IMR-90 (cell line): Measurements from ENCODE around the gene DHRS7C. TPM values are rescaled to one million over a fixed set of nuclear protein-coding genes. Genes with fewer than 3 reads are reported as not detected.

ENCODE experiments used
- ATAC-seq: fragments of 200-7000 bp; cut with Tn5 transposase; 2 replicates; pipeline ENCODE4 v1.9.1; 2020; ENCODE audit warnings: low read depth, mild to moderate bottlenecking, moderate library complexity
- BruUV-seq: library from RNA; stranded (reverse); fragments of 400-500 nt; replicated peaks from 2 replicates; lab custom pipeline; 2021; lab: Mats Ljungman, UMichigan
- CTCF ChIA-PET: fragments of 300-600 bp; formaldehyde crosslinking; extraction: SDS; loops from one replicate; lab custom pipeline; 2021; ENCODE audit warnings: antibody characterized with exemption; lab: Yijun Ruan, JAX
- POLR2A ChIA-PET: fragments of 300-600 bp; sonication (Branson Sonifier 250); formaldehyde crosslinking; loops from one replicate; lab custom pipeline; 2022; ENCODE audit warnings: antibody characterized with exemption; ENCODE audit not compliant: unreplicated experiment; lab: Charles Lee
- DNase-seq: peaks from one replicate; pipeline ENCODE4 v3.0.0; 2013
- H2AFZ ChIP-seq: replicated peaks from 2 replicates; pipeline ENCODE3; 2013; ENCODE audit warnings: low read length, mild to moderate bottlenecking; ENCODE audit not compliant: poor library complexity
- H2AK5ac ChIP-seq: 2 replicates; pipeline ENCODE4 v1.6.1; 2013; ENCODE audit warnings: low read depth, low read length, inconsistent platforms
- H2AK9ac ChIP-seq: replicated peaks from 2 replicates; pipeline ENCODE3; 2013; ENCODE audit warnings: mild to moderate bottlenecking, low read depth, low read length, moderate library complexity; ENCODE audit not compliant: poor library complexity
- H2BK120ac ChIP-seq: 2 replicates; pipeline ENCODE4 v1.6.1; 2013; ENCODE audit warnings: low read depth, low read length, inconsistent platforms
- H2BK15ac ChIP-seq: 3 replicates; pipeline ENCODE4 v1.6.1; 2013; ENCODE audit warnings: low read depth, low read length, inconsistent platforms
- H2BK20ac ChIP-seq: 2 replicates; pipeline ENCODE4 v1.6.1; 2013; ENCODE audit warnings: low read depth, mild to moderate bottlenecking, inconsistent platforms, low read length, moderate library complexity
- H2BK5ac ChIP-seq: 2 replicates; pipeline ENCODE4 v1.6.1; 2013; ENCODE audit warnings: mild to moderate bottlenecking, low read depth, low read length, inconsistent platforms; ENCODE audit not compliant: poor library complexity, severe bottlenecking
- H3K14ac ChIP-seq: replicated peaks from 2 replicates; pipeline ENCODE4 v1.6.1; 2013; ENCODE audit warnings: low read depth, low read length, inconsistent platforms
- H3K18ac ChIP-seq: 2 replicates; pipeline ENCODE4 v1.6.1; 2013; ENCODE audit warnings: low read depth, low read length, control low read depth
- H3K23ac ChIP-seq: 2 replicates; pipeline ENCODE4 v1.6.1; 2013; ENCODE audit warnings: low read depth, low read length, inconsistent platforms
- H3K27ac ChIP-seq: 2 replicates; pipeline ENCODE4 v1.5.1; 2013; ENCODE audit warnings: mild to moderate bottlenecking, control low read depth, low read length; ENCODE audit not compliant: insufficient read depth
- H3K27me3 ChIP-seq: 2 replicates; pipeline ENCODE4 v1.6.1; 2013; ENCODE audit warnings: low read length; ENCODE audit not compliant: control insufficient read depth, insufficient read depth
- H3K36me3 ChIP-seq: 2 replicates; pipeline ENCODE4 v1.6.1; 2013; ENCODE audit warnings: low read length, mixed read lengths; ENCODE audit not compliant: control insufficient read depth, insufficient read depth
- H3K4ac ChIP-seq: 2 replicates; pipeline ENCODE4 v1.6.1; 2013; ENCODE audit warnings: low read depth, low read length, inconsistent platforms
- H3K4me1 ChIP-seq: 2 replicates; pipeline ENCODE4 v1.6.1; 2013; ENCODE audit warnings: low read length, mixed read lengths; ENCODE audit not compliant: control insufficient read depth, insufficient read depth
- H3K4me2 ChIP-seq: 2 replicates; pipeline ENCODE4 v1.6.1; 2013; ENCODE audit warnings: low read depth, mild to moderate bottlenecking, control low read depth, low read length, moderate library complexity
- H3K4me3 ChIP-seq: 2 replicates; pipeline ENCODE4 v1.5.1; 2013; ENCODE audit warnings: low read depth, mild to moderate bottlenecking, control low read depth, low read length, moderate library complexity; ENCODE audit not compliant: insufficient read depth
- H3K56ac ChIP-seq: 2 replicates; pipeline ENCODE4 v1.6.1; 2013; ENCODE audit warnings: low read length, inconsistent platforms; ENCODE audit not compliant: insufficient read depth; ENCODE audit errors: extremely low read depth
- H3K79me1 ChIP-seq, 2 experiments: 2 replicates each; pipeline ENCODE4 v1.6.1; 2013; ENCODE audit warnings: low read length in 2 of 2, inconsistent platforms in 1 of 2, low read depth in 1 of 2
- H3K9ac ChIP-seq: 2 replicates; pipeline ENCODE4 v1.6.1; 2013; ENCODE audit warnings: low read depth, low read length, control low read depth
- H3K9me1 ChIP-seq: 2 replicates; pipeline ENCODE4 v1.6.1; 2013; ENCODE audit warnings: low read length, inconsistent platforms; ENCODE audit not compliant: insufficient read depth
- H3K9me3 ChIP-seq: 2 replicates; pipeline ENCODE4 v1.6.1; 2013; ENCODE audit warnings: low read length; ENCODE audit not compliant: control insufficient read depth, insufficient read depth
- H4K20me1 ChIP-seq: 2 replicates; pipeline ENCODE4 v1.6.1; 2013; ENCODE audit warnings: low read length, inconsistent platforms; ENCODE audit not compliant: insufficient read depth
- H4K5ac ChIP-seq: 2 replicates; pipeline ENCODE4 v1.6.1; 2013; ENCODE audit warnings: mild to moderate bottlenecking, low read depth, low read length, control low read depth
- H4K8ac ChIP-seq, 2 experiments: 2 replicates each; pipeline ENCODE4 v1.6.1; 2013; ENCODE audit warnings: low read depth in 2 of 2, low read length in 2 of 2, control low read depth in 1 of 2, inconsistent platforms in 1 of 2
- H4K91ac ChIP-seq: 2 replicates; pipeline ENCODE4 v1.6.1; 2013; ENCODE audit warnings: low read depth, low read length, inconsistent platforms; ENCODE audit not compliant: insufficient read depth
- BHLHE40 ChIP-seq: fragments of 150-350 bp; IDR thresholded peaks from 2 replicates; pipeline ENCODE4 v1.6.1; 2016; ENCODE audit warnings: mild to moderate bottlenecking, low read depth, low read length
- CEBPB ChIP-seq: IDR thresholded peaks from 2 replicates; pipeline ENCODE4 v1.6.1; 2012; ENCODE audit warnings: low read depth, low read length, improper control_type of control experiment
- FOS ChIP-seq: fragments of 150-350 bp; IDR thresholded peaks from 2 replicates; pipeline ENCODE4 v1.6.1; 2016; ENCODE audit warnings: low read depth, low read length
- MAFK ChIP-seq: IDR thresholded peaks from 2 replicates; pipeline ENCODE4 v1.6.1; 2012; ENCODE audit warnings: low read depth, low read length, improper control_type of control experiment
- MAZ ChIP-seq: IDR thresholded peaks from 2 replicates; pipeline ENCODE4 v1.6.1; 2012; ENCODE audit warnings: low read depth, mild to moderate bottlenecking, low read length, improper control_type of control experiment, moderate library complexity, borderline replicate concordance
- NFE2L2 ChIP-seq: fragments of 150-350 bp; IDR thresholded peaks from 2 replicates; pipeline ENCODE4 v1.6.1; 2016; ENCODE audit warnings: low read depth, mild to moderate bottlenecking, low read length
- POLR2A ChIP-seq: IDR thresholded peaks from 2 replicates; pipeline ENCODE4 v1.6.1; 2012; ENCODE audit warnings: mild to moderate bottlenecking, low read depth, low read length
- RCOR1 ChIP-seq: IDR thresholded peaks from 2 replicates; pipeline ENCODE4 v1.6.1; 2012; ENCODE audit warnings: mild to moderate bottlenecking, low read length, improper control_type of control experiment; ENCODE audit not compliant: insufficient replicate concordance
- RFX5 ChIP-seq: IDR thresholded peaks from 2 replicates; pipeline ENCODE4 v1.8.0; 2012; ENCODE audit warnings: low read depth, mild to moderate bottlenecking, low read length, moderate library complexity
- WGBS, 2 experiments: methylation state at CpG; one replicate each; pipeline versions ENCODE4 v1.1.5 to v1.1.7; 2013; ENCODE audit warnings: missing lambda C conversion rate in 2 of 2; ENCODE audit not compliant: insufficient read length in 1 of 2; ENCODE audit errors: extremely low coverage in 2 of 2; 5-methylcytosine and 5-hydroxymethylcytosine counted together
- dilution Hi-C: fragments of 300-500 bp; cut with HindIII; formaldehyde crosslinking; loops from one replicate; pipeline ENCODE4 v1.14.3; 2018; ENCODE audit warnings: low sequenced_read_pairs; ENCODE audit not compliant: unreplicated experiment
- in situ Hi-C: fragments of 300-500 bp; cut with MboI; formaldehyde crosslinking; loops from 3 replicates; pipeline ENCODE4 v1.14.3; 2019; ENCODE audit warnings: low sequenced_read_pairs, inconsistent platforms, mixed read lengths
- intact Hi-C: fragments of 100-400 bp; cut with micrococcal nuclease; formaldehyde crosslinking; loops from 2 replicates; pipeline ENCODE4 v1.10.0; 2022
- polyA plus RNA-seq, 3 experiments: library from polyadenylated mRNA; depleted of rRNA; stranded (reverse); fragments of >200 nt; gene quantifications; 2 replicates each; pipeline ENCODE4 v1.2.3, GENCODE V29; 2012; ENCODE audit warnings: low replicate concordance in 1 of 3
- total RNA-seq: library from RNA; depleted of rRNA; stranded (reverse); fragments of >200 nt; gene quantifications from 2 replicates; pipeline ENCODE4 v1.2.3, GENCODE V29; 2012
- TF ChIP-seq, protein P1 (sequence below): fragments of 150-350 bp; IDR thresholded peaks from 2 replicates; pipeline ENCODE4 v1.6.1; 2016; ENCODE audit warnings: low read depth, mild to moderate bottlenecking, low read length, moderate library complexity, borderline replicate concordance
- TF ChIP-seq, protein P2 (sequence below): fragments of 150-350 bp; IDR thresholded peaks from 2 replicates; pipeline ENCODE4 v1.6.1; 2017; ENCODE audit warnings: mild to moderate bottlenecking, antibody characterized with exemption, low read length, low read depth

The DHRS7C gene
- total and polyA plus RNA-seq, 2 of the 4 experiments (the other 2 are of a cell fraction) = not detected

DNA sequence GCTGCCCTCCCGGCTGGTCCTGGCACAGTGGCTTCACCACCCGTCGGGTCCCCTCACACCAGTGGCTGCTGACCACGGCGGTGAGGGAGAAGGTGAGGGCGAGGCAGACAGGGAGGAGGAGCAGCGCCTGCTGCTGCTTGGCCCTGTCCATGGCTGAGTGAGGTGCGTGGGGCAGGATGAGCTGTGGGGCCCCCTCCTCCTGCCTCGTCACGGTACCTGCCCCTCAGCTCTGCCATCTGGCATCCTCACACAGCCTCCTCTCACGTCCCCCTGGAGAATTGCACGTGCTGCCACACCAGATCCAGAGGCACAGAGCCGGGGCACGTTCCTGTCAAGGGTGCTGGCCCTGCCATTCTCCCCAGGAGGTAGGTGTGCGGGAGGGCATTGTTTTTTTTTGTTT lies 30.5 kb upstream of the DHRS7C start, which contains the start of gene GSG1L2:
TSS of gene GSG1L2 (minus strand) at position 159 of the 400 bp plus-strand sequence. CDS start at position 151, 8 bp downstream.
- Histone ChIP-seq H3K4me3 (no peak within 1 kb of the TSS), H3K4me1 (no peaks in the 10 kb centered on the region), H2BK20ac (no peak within 1 kb of the TSS), H4K8ac (no peak within 1 kb of the TSS), H2AK5ac (no peak within 1 kb of the TSS), H2BK15ac (no peak within 1 kb of the TSS), H2BK5ac (no peak within 1 kb of the TSS), H3K4ac (no peak within 1 kb of the TSS), H3K14ac (no peak within 1 kb of the TSS), H3K36me3 (no peaks in the 10 kb centered on the region), H3K56ac (no peak within 1 kb of the TSS), H3K9me1 (no peaks in the 10 kb centered on the region), H3K27ac (no peak within 1 kb of the TSS), H4K91ac (no peak within 1 kb of the TSS), H3K27me3 (no peaks in the 10 kb centered on the region), H3K79me1 (no peaks in the 10 kb centered on the region), H2BK120ac (no peak within 1 kb of the TSS), H4K20me1 (no peaks in the 10 kb centered on the region), H2AFZ (no peak within 1 kb of the TSS), H2AK9ac (no peak within 1 kb of the TSS), H3K18ac (no peak within 1 kb of the TSS), H3K4me2 (no peak within 1 kb of the TSS), H3K9ac (no peak within 1 kb of the TSS), H4K5ac (no peak within 1 kb of the TSS), H3K23ac (no peak within 1 kb of the TSS), H3K9me3 (peaks cover 2% of the 10 kb centered on the region; the same call in 1 of the 2 replicates)
- POLR2A ChIA-PET = no interaction called here
- no TSS peak for BruUV-seq
- DNase-seq (no peak), ATAC-seq (no peak)
- in situ Hi-C loops = no loop called here
- intact Hi-C loops = no loop called here
- TF ChIP-seq RFX5 (no peak), BHLHE40 (no peak), FOS (no peak), NFE2L2 (no peak), MAFK (no peak), RCOR1 (no peak), MAZ (no peak), CEBPB (no peak), POLR2A (no peak)
- TF ChIP-seq, protein P1, sequence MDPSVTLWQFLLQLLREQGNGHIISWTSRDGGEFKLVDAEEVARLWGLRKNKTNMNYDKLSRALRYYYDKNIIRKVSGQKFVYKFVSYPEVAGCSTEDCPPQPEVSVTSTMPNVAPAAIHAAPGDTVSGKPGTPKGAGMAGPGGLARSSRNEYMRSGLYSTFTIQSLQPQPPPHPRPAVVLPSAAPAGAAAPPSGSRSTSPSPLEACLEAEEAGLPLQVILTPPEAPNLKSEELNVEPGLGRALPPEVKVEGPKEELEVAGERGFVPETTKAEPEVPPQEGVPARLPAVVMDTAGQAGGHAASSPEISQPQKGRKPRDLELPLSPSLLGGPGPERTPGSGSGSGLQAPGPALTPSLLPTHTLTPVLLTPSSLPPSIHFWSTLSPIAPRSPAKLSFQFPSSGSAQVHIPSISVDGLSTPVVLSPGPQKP = no peak
- TF ChIP-seq, protein P2, sequence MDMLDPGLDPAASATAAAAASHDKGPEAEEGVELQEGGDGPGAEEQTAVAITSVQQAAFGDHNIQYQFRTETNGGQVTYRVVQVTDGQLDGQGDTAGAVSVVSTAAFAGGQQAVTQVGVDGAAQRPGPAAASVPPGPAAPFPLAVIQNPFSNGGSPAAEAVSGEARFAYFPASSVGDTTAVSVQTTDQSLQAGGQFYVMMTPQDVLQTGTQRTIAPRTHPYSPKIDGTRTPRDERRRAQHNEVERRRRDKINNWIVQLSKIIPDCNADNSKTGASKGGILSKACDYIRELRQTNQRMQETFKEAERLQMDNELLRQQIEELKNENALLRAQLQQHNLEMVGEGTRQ = no peak
- WGBS, 2 experiments = 58% methylated on average over 3 of the region's 15 CpGs; no CpG with 5 or more reads in 1 of the 2 experiments
- CTCF ChIA-PET = no interaction called here
- dilution Hi-C loops = no loop called here
